Measurements from ENCODE around the gene DCAKD. TPM values are rescaled to one million over a fixed set of nuclear protein-coding genes. Genes with fewer than 3 reads are reported as not detected.
A peak's percentile ranks its signal among the peaks of the same experiment; 100 is the strongest.

Gene DCAKD
- total RNA-seq, 1 experiment from 2014 or later = 48.3 TPM

GRCh38 chr17:45035848-45036247 is 15.6 kb downstream of the DCAKD start:
- peaks cover 15 to 37% (median 37%) of the 10 kb centered on the region in 3 experiments for H3K36me3 Mint-ChIP-seq (ENCODE audit: insufficient read depth in 1 of 3, low read depth in 3 of 3)
- Histone ChIP-seq H4K5ac (ENCODE audit: insufficient read length, low read depth, low read length) (no peak overlapping the region), H3K9me3 (ENCODE audit: control insufficient read depth, low read depth, low read length) (no peaks in the 10 kb centered on the region), H2BK120ac (ENCODE audit: low read depth, low read length, poor library complexity, severe bottlenecking) (no peak overlapping the region), H2BK20ac (ENCODE audit: low read depth, low read length, poor library complexity, severe bottlenecking) (no peak overlapping the region), H4K91ac (ENCODE audit: insufficient read length, low read depth, low read length) (no peak overlapping the region), H3K9ac (ENCODE audit: extremely low read depth, insufficient read length, low read length) (no peak overlapping the region), H3K79me2 (ENCODE audit: insufficient read depth, low read length) (no peaks in the 10 kb centered on the region; the same call in 1 of the 2 replicates), H3K23ac (ENCODE audit: insufficient read length, low read depth, low read length) (no peak overlapping the region), H2BK5ac (ENCODE audit: insufficient read length, low read length) (no peak overlapping the region), H2AFZ (ENCODE audit: low read length) (no peak overlapping the region), H2AK5ac (ENCODE audit: insufficient read length, low read length) (no peak overlapping the region), H4K20me1 (ENCODE audit: control insufficient read depth, insufficient read depth, insufficient read length) (no peaks in the 10 kb centered on the region), H3K23me2 (ENCODE audit: insufficient read length, low read depth, low read length, poor library complexity, severe bottlenecking) (peaks cover 2% of the 10 kb centered on the region), H3K4me1 (ENCODE audit: insufficient read depth, low read length) (peaks cover 3% of the 10 kb centered on the region; the same call in 1 of the 2 replicates), H2BK15ac (ENCODE audit: low read depth, low read length) (peak overlapping the region; percentile 40; the same call in 1 of the 2 replicates), H3K4me2 (ENCODE audit: insufficient read depth, insufficient read length, low read length) (no peak overlapping the region), H3K18ac (ENCODE audit: insufficient read length, low read depth, low read length) (no peak overlapping the region), H2BK12ac (ENCODE audit: insufficient read length, low read depth, low read length) (no peak overlapping the region), H3K14ac (ENCODE audit: insufficient read depth, low read length) (no peak overlapping the region), H3K79me1 (ENCODE audit: insufficient read depth, low read depth, low read length, poor library complexity, severe bottlenecking) (peaks cover 5% of the 10 kb centered on the region), H3K4ac (ENCODE audit: low read depth, low read length) (no peak overlapping the region), H4K8ac (replicated peaks; ENCODE audit: insufficient read length, low read depth, low read length) (no peak overlapping the region), H3K27ac (ENCODE audit: insufficient read length, low read depth, low read length) (no peak overlapping the region), H3K56ac (ENCODE audit: insufficient read length, low read depth, low read length) (no peak overlapping the region), H3K27me3 (ENCODE audit: insufficient read depth, low read length) (no peaks in the 10 kb centered on the region), H3T11ph (ENCODE audit: low read length) (no peak overlapping the region)
- TF ChIP-seq, protein P1, sequence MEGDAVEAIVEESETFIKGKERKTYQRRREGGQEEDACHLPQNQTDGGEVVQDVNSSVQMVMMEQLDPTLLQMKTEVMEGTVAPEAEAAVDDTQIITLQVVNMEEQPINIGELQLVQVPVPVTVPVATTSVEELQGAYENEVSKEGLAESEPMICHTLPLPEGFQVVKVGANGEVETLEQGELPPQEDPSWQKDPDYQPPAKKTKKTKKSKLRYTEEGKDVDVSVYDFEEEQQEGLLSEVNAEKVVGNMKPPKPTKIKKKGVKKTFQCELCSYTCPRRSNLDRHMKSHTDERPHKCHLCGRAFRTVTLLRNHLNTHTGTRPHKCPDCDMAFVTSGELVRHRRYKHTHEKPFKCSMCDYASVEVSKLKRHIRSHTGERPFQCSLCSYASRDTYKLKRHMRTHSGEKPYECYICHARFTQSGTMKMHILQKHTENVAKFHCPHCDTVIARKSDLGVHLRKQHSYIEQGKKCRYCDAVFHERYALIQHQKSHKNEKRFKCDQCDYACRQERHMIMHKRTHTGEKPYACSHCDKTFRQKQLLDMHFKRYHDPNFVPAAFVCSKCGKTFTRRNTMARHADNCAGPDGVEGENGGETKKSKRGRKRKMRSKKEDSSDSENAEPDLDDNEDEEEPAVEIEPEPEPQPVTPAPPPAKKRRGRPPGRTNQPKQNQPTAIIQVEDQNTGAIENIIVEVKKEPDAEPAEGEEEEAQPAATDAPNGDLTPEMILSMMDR (conservative IDR thresholded peaks at IDR 0.05) = no peak
- whole genome bisulfite sequencing (ENCODE audit: extremely low coverage, insufficient read length, low lambda C conversion rate) = no CpG with 5 or more reads among the region's 14 CpGs
- DNase-seq = no peak
- H3K27me3 Mint-ChIP-seq (ENCODE audit: low read depth) = no peaks in the 10 kb centered on the region
- peaks cover 9 to 14% of the 10 kb centered on the region in 2 experiments for H3K4me1 Mint-ChIP-seq
- no peak overlapping the region for H3K27ac Mint-ChIP-seq
- no peaks in the 10 kb centered on the region for H3K9me3 Mint-ChIP-seq
- no peak overlapping the region for H3K4me3 Mint-ChIP-seq

All from H9 (cell line).